Activated naive CD4-positive, alpha-beta T cell treated with Interleukin-2 at 50 U/mL for 16 hours (primary cell): Measurements from ENCODE around the gene GSTP1.
A peak's percentile ranks its signal among the peaks of the same experiment; 100 is the strongest.
"Not testable (repeated sequence)": the region's sequence is repeated elsewhere in the genome, so short reads cannot be mapped to it uniquely, and the experiment has no call there.

Experiments
- DNase-seq: peaks from one replicate; pipeline ENCODE4 v3.0.0-alpha.2; 2020

GSTP1 gene

GRCh38 chr11:67599149-67599548 lies 15.5 kb downstream of the GSTP1 start:
- DNase-seq, result no peak

DNA sequence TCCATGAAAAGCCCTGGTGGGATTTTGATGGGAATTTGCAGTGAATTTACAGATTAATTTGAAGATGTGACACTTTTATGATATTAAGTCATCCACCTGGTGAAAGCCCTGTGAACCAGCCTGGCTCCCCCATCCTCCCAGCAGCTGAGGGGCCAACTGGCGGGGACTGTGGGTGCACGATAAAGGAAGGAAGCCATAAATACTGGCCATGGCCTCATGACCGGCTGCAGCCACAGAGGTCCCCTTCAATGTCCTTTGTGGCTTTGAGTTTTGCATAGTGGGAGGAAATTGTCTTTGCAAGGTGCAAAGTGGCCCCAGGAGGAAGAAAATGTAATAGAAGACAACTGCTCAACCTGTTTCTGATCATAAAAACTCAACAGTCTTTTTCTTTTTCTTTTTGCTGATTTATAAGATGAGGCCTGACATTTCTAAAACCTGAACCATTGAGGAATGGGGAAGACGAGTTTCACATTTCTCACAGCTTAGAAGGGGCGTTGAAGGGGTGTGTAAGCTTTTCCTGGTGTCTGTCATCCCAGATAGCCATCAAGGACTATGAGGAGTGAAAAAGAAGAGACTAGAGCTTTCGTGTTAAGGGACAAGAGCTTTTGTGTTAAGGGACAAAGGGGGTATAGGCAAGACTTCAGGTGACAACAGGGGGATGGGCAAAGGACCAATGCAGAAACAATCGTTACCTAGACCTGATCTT lies 16.9 kb downstream of the GSTP1 start:
- DNase-seq, result no peak

DNA sequence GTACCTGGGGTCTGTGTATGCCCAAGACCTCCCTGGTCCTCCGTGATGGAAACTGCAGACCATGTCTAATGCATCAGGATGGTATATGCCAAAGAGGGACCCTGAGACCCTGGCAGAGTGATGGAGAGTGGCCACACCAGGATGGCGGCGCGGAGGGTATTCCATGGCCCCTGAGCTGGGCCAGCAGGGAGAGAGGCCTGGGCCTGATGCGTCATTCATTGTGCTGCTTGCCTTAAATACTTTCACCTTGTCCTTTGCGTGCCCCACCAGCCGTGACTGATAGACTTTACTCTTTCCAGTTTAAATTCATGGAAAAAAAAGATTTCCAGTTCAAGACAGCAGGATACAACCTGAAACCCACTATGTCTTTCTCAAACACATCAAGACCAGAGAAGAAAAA lies 17.5 kb downstream of the GSTP1 start:
- no peak for DNase-seq

GRCh38 chr11:67604119-67604518 lies 20.5 kb downstream of the GSTP1 start:
- not testable (repeated sequence) for DNase-seq

DNA sequence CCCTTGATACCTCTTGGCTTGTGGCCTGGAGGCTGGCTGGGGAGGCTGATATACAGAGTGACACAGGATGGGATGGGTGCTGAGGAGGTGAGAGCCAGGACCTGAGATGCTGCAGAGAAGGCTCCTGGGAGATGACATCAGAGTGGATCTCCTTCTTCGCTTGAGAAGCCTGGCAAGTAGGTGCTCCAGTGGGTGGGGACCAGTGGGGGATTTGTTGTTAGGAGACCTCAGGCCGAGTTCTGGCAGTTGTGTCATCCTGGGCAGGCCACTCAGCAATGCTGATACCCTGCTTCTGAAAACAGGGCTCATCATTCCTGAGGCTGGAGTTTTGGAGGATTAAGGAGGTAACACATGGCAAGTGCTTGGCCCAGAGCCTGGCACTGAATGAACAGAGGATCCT lies 21.2 kb downstream of the GSTP1 start:
- DNase-seq, result no peak

DNA sequence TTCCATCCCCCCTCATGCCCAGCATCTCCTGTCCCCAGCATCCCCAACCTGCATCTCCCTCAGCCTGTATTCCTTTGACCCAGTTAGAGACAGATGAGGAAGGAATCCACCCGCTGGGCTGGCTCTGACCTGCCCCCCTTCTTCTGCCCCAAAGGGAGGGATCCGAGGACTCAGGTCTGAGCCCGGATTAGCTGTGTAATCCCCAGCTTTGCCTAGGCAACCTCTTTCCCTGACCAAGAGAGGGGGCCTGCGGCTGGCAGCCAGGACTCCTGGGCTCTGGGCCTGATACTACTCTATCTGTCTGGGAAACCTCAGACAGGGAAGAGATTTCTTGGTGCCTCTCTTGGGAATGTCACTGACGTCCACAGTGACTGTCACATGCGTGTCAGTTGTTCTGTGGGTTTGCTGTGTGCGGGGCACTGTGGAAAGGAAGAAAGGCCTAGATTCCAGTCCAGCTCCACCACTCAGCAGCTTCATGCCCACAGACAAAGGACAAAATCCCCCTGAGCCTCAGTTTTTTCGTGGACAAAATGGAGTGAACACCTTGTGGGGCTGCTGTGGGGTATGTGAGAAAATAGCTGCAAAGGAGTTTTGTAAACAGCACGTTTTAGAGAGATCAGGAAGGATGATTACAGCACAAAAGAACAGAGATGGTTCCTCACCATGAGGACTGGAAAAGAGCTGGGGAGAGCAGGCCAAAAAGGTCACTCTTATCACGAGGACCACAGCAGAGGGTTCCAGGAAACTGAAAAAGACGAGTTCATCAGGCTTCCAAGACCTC lies 21.8 kb downstream of the GSTP1 start:
- DNase-seq, result no peak

GRCh38 chr11:67606093-67606491 lies 22.5 kb downstream of the GSTP1 start:
- no peak for DNase-seq

GRCh38 chr11:67606492-67607295 lies 23.1 kb downstream of the GSTP1 start, which contains the start of gene NDUFV1:
NDUFV1 (plus strand) TSS chr11:67606936; CDS start chr11:67607005, 69 bp downstream.
- DNase-seq, result peak; percentile 98

DNA sequence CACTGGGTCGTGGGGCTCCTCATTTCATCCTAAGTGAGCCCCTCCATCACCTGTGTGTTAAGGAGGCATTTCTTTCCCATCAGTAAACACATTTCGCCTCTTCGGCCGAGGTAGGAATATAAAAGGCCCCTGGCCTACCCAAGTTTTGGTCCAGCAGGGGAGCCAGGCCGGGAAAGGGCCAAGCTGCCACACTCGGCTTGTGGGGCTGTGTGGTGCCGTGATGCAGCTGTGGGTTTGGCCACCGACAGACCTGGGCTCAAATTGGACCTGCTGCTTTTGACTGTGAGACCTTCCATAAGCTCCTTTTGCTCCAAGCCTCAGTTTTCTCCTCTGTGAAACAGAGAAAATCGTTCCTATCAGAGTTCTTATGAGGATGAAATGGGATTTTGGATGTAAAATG lies 23.9 kb downstream of the GSTP1 start:
- no peak for DNase-seq

- no peak for DNase-seq
Observed at GRCh38 chr11:67608486-67608885, 24.9 kb downstream of the GSTP1 start.

DNA sequence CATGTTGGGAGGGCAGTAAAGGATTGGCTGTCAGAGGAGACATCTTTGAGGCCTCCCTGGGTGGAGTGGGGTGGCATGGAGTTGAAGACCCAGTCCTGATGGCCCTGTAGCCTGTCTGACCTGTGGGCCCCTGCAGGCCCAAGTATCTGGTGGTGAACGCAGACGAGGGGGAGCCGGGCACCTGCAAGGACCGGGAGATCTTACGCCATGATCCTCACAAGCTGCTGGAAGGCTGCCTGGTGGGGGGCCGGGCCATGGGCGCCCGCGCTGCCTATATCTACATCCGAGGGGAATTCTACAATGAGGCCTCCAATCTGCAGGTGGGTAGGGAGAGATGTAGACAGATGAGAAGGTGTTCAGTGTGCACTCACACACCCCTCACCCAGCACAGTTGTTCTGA lies 25.7 kb downstream of the GSTP1 start:
- no peak for DNase-seq

GRCh38 chr11:67610302-67610868 lies 26.8 kb downstream of the GSTP1 start:
- DNase-seq, result no peak

- no peak for DNase-seq
Observed at GRCh38 chr11:67611165-67611564, 27.6 kb downstream of the GSTP1 start.

GRCh38 chr11:67611704-67612587 lies 28.3 kb downstream of the GSTP1 start:
- no peak for DNase-seq

DNA sequence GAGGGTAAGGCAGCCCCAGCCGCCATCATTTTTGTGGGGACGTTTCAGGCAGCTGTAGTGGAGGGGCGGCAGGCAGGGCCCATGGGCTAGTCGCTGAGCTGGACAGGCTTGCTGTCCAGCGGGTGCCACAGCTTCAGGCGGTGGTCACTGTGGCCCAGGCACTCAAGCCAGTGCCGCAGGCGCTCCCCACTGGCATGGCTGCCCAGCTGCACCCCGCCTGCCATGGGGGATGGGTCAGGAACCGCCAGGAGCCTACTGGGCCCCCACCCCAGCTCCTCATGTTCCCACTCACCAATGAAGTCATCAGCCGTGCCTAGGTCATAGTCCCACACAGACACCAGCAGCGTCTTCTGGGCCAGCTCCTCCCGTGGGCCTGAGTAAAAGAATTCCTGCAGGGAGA lies 29.1 kb downstream of the GSTP1 start:
- no peak for DNase-seq

DNA sequence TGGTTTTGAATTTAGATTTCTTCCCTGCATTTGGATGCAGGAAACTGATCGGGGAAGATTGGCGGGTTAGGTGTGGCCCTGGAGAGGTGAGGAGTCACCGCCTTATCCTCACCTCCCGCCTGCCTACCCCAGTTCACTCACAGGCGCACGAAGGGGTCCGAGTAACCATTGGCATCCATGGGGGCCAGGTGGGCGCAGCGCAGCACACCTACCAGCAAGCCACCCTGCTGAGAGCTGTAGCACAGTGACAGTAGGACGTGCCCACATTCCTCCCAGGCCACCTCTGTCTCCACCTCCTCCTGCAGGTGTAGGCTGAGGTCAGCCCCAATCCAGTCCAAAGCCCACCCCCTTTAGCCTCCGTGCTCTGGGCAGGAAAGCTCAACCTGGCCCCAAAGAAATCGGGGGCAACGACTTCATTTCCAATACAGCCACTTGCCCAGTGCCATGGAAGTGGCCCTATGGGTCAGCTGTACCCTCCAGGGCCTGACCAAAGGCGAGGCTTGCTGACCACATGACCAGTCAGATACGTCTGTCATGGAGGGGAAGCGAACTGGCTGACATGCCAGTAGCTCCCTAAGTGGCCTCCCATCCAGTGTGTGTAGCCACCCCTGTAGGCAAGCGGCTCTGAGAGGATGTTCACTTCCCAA lies 29.8 kb downstream of the GSTP1 start:
- DNase-seq, result no peak

DNA sequence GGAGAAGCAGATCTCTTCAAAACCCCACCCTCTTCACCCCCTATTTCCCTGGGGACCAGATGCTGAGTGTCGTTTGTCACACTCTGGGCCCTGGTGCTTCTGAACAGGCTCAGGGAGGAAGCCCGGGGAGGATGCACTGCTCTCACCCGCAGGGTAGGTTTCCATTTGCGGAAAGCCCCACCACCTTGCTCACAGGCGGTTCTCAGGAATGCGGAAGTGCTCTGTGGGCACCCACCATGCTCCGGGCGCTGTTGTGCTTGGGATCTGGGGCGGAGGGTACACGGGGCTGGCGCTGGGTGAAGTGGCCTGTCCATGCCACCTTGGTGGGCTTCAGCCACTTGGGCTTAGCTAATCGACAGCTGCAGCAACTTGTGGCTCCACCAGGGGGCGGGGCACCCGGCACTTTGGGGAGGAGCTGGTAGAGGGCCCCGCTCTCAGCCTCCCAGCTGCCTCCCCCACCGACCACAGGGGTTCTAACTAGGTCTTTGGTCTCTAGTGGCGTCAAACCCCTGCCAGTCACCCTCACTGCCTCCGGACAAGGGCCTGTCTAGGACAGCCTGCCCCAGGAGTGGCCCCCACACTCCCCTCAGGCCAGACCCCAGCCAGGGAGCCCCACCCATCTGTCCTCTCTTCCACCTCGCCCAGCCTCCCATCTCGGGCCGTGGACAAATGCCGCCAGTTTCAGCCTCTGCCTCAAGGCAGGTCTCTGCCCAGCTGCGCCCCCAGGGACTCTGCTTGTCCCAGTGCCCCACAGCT lies 30.5 kb downstream of the GSTP1 start:
- DNase-seq, result peak; percentile 82

- DNase-seq, result peak; percentile 65
Observed at GRCh38 chr11:67614730-67615714, 31.4 kb downstream of the GSTP1 start.

- DNase-seq, result peak; percentile 13
Observed at GRCh38 chr11:67615728-67616430, 32.3 kb downstream of the GSTP1 start.
